GM19328 (cell line): Measurements from ENCODE around the gene STK38L.

Experiments used
- ATAC-seq: cut with Tn5 transposase; IDR thresholded peaks from one replicate; pipeline ENCODE4 v1.9.1; 2021; ENCODE audit warnings: mild to moderate bottlenecking, moderate library complexity; ENCODE audit not compliant: unreplicated experiment

Gene STK38L

GRCh38 chr12:27243804-27244688 is at the start of gene STK38L:
TSS of gene STK38L (plus strand) at chr12:27244286. CDS start at chr12:27297721, 53,435 bp downstream.
- peak; percentile 92 for ATAC-seq

GRCh38 chr12:27194644-27195043 is 49.4 kb upstream of the STK38L start:
- no peak for ATAC-seq

DNA sequence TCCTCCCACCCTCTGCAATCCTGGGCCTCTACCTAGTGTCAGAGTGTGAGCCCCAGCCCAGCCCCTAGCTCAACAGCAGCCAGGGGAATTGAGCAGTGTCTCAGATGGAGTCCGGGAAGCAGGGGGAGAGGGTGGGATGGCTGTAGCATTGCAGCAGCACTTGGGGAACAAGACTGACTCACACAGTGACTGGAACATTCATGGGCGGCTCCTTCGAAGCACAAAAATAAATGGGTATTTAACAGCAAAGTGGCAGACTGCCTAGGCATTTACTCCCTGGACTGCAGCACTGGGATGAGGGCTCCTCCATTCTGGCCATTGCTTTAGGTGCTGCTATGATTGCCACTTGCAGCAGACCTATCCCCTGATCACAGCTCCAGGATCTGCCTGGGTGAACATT is 46.0 kb upstream of the STK38L start:
- ATAC-seq = no peak

- ATAC-seq = no peak
Measured at GRCh38 chr12:27199638-27200300, 44.3 kb upstream of the STK38L start.

DNA sequence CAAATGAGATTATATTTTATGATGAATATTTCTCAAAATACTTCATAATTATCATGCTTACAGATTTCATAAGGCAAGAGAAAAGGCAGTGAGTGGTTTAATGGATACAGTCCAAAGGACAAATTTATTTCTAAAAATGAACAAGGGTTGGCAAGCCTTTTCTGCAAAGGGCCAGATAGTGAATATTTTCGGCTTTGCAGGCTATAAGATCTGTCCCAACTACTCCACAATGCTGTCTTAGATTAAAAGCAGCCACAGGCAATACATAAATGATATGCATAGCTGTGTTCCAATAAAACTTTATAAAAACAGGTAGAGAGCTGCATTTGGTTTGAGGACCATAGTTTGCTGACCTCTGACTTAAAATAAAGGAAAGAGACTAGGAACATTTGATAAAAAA is 42.9 kb upstream of the STK38L start:
- ATAC-seq = no peak

DNA sequence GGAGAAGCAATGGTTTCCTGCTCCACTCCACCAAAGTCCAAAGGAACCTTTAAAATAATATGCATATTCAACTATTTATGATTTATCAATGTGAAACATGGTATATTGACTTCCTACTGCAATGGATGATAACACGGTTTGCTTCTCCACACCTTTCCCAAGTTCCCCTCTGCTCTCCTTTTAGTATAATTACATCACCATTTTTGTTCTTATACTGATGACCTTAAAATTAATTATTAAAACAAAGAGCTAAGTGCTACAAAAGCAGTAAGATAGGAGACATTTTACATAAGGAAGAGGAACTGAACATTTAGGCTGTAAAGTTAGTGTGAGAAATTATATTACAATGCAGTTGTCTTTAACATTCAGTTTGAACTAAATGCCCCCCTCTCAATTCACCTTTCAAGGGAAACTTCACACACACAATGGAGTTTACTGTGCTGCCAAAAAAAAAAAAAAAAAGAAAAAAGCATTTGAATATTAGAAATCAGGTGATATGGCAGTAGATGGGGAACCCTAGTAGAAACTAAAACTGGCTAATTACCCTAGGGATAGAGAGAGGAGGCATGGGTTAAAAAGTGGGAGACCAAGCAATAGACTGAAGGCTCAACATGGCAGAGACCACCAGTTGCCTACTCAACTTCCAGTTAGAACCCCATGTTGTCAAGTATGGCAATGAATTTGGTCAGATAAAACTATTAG is 37.1 kb upstream of the STK38L start:
- no peak for ATAC-seq

GRCh38 chr12:27207615-27208413 is 36.3 kb upstream of the STK38L start:
- peak; percentile 73 for ATAC-seq

- ATAC-seq = peak; percentile 23
Measured at GRCh38 chr12:27208414-27208750, 35.7 kb upstream of the STK38L start.

GRCh38 chr12:27209257-27209910 is 34.7 kb upstream of the STK38L start:
- ATAC-seq = no peak

DNA sequence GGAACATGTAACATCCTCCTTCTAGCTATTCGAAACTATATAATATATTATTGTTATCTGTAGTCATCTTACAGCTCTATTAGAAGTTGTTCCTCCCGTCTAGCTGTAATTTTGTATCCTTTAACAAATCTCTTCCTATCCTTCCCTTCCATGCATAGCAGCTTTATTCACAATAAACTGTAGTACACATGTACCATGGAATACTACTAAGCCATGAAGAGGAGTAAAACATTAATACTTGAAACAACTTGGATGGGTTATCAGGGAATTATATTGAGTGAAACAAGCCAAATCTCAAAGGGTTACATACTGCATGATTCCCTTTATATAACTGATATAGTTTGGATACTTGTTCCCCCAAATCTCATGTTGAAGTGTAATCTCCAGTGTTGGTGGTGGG is 33.9 kb upstream of the STK38L start:
- no peak for ATAC-seq

GRCh38 chr12:27212861-27213260 is 31.2 kb upstream of the STK38L start:
- no peak for ATAC-seq

DNA sequence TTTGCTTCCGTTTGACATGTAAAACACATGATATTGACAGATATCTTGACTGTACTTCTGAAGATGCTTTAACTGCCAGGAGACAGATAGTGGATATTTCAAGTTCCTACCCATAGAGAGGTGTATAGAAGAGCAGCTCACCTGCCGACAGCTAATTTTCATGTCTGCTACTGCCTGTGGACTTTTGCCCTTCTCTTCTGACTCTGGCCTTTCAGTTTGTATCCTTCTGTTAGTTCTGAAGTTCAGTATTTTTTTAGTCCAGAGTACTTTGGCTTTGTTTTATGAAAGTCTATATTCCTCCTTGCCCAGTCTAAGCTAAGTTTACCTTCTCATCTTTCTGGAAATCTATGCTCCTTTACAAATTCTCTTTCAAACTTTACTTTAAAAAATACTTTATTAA is 30.8 kb upstream of the STK38L start:
- ATAC-seq = no peak

- no peak for ATAC-seq
Measured at GRCh38 chr12:27213830-27214787, 30.0 kb upstream of the STK38L start.

GRCh38 chr12:27217590-27217989 is 26.5 kb upstream of the STK38L start:
- no peak for ATAC-seq

DNA sequence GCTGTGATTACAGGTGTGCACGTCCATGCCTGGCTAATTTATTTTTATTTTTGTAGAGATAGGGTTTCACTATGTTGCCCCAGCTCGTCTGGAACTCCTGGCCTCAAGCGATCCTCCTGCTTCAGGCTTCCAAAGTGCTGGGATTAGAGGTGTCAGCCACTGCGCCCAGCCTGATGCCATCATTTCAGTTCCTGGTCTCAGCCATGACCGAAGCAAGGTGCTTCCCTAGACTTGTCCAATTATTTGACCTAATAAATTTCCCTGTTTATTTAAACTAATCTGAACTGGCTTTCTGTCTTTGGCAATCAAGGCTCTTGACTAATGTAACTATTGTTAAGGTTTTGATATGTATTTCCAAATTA is 24.4 kb upstream of the STK38L start:
- no peak for ATAC-seq

DNA sequence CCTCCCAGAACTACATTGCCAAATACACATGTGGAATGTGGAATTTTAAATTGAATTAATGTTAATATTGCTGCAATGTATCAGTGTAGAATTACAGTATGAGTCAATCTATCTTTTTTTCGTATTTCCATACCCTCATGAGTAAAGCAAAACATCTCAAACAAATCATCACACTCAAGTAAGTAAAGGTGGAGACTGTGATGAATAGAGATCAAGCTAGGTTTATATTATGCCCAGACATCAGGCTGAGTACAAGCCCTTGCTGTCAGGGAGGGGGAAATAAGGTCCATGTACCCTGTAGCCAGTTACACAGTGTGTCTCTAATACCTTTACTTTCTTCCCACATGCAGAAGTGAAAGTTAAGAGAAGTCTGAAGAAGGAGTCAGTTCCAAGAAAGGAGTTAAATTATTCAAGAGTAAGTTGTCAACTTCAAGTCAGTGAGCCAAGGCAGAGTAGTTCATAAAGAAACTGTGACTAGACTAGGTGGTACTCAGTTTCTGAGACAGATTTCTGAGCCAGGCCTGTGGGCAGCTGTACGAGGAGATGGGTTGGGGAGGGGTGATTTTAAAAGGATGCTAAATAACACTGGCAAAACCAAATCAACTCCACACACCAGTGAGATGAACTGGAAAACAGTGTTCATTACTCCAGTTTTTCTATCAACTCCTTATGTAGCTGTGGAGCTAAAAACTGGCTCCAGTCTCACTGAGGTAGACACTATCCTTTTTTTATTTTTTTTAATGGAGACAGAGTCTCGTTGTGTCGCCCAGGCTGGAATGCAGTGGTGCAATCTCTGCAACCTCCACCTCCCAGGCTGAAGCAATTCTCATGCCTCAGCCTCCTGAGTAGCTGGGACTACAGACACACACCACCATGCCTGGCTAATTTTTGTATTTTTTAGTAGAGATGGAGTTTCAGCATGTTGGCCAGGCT is 23.8 kb upstream of the STK38L start:
- ATAC-seq = peak; percentile 63

GRCh38 chr12:27220988-27221345 is 23.1 kb upstream of the STK38L start:
- ATAC-seq = no peak

GRCh38 chr12:27221625-27222387 is 22.3 kb upstream of the STK38L start:
- peak; percentile 72 for ATAC-seq
